Endothelial cell of umbilical vein (primary cell): Measurements from ENCODE around the gene KCNK16.

Experiments used
- CTCF ChIP-seq, 2 donors: IDR thresholded peaks; 1 replicate in 1 of 2; 2 replicates in 1 of 2; pipeline ENCODE4 v1.5.1; 2011; ENCODE audit warnings: low read length in 2 of 2, mild to moderate bottlenecking in 2 of 2, moderate library complexity in 2 of 2, control low read depth in 1 of 2, inconsistent platforms in 1 of 2, low read depth in 1 of 2; ENCODE audit not compliant: insufficient read depth in 1 of 2; ENCODE audit errors: extremely low read depth in 1 of 2
- EZH2 ChIP-seq: IDR thresholded peaks from 2 replicates; pipeline ENCODE4 v1.6.1; 2012; ENCODE audit warnings: borderline replicate concordance, low read depth, mild to moderate bottlenecking, moderate library complexity, low read length, inconsistent platforms; ENCODE audit not compliant: severe bottlenecking
- JUN ChIP-seq: IDR thresholded peaks from 2 replicates; pipeline ENCODE4 v1.6.1; 2011; ENCODE audit warnings: borderline replicate concordance, low read depth; ENCODE audit not compliant: insufficient read length, insufficient read depth
- MYC ChIP-seq: IDR thresholded peaks from one replicate; pipeline ENCODE4 v1.6.1; 2011; ENCODE audit warnings: mild to moderate bottlenecking, low read depth, low read length
- POLR2A ChIP-seq: IDR thresholded peaks from 2 replicates; pipeline ENCODE4 v1.6.1; 2012; ENCODE audit warnings: low read depth, mild to moderate bottlenecking, control low read depth, low read length
- POLR2AphosphoS5 ChIP-seq: IDR thresholded peaks from 2 replicates; pipeline ENCODE4 v1.6.1; 2012; ENCODE audit warnings: low read depth, mild to moderate bottlenecking, control low read depth, low read length, moderate library complexity; ENCODE audit not compliant: insufficient read depth
- TF ChIP-seq, protein P1 (sequence below): IDR thresholded peaks from 2 replicates; pipeline ENCODE4 v1.6.1; 2011; ENCODE audit not compliant: insufficient read depth, insufficient read length

GRCh38 chr6:39367700-39368099 is 45.2 kb upstream of the KCNK16 start:
- TF ChIP-seq CTCF (IDR thresholded peaks at IDR 0.05; ENCODE audit: extremely low read depth in 1 of 2, insufficient read depth in 1 of 2, low read depth in 1 of 2, low read length in 2 of 2) (no peak), MYC (no peak), POLR2A (no peak), EZH2 (no peak), POLR2AphosphoS5 (no peak), JUN (no peak)
- TF ChIP-seq, protein P1, sequence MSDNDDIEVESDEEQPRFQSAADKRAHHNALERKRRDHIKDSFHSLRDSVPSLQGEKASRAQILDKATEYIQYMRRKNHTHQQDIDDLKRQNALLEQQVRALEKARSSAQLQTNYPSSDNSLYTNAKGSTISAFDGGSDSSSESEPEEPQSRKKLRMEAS: no peak
